Aorta (tissue), 5 donors: Measurements from ENCODE around the gene ZFYVE26. TPM values are rescaled to one million over a fixed set of nuclear protein-coding genes. Genes with fewer than 3 reads are reported as not detected.

ENCODE experiments used
- ATAC-seq: fragments of 200-7000 bp; cut with Tn5 transposase; one replicate; pipeline ENCODE4 v1.9.1; 2022; ENCODE audit warnings: moderate library complexity; ENCODE audit not compliant: low FRiP score
- DNase-seq, 2 donors: peaks; one replicate each; pipeline ENCODE4 v3.0.0-alpha.2; 2020
- H3K27ac ChIP-seq, 2 donors: one replicate each; pipeline ENCODE4 v1.5.1; 2013; ENCODE audit warnings: low read length in 2 of 2, mild to moderate bottlenecking in 2 of 2, moderate library complexity in 2 of 2, control low read depth in 1 of 2, inconsistent platforms in 1 of 2, low read depth in 1 of 2
- H3K27me3 ChIP-seq, 2 donors: one replicate each; pipeline ENCODE4 v1.6.1; 2013; ENCODE audit warnings: control low read depth in 1 of 2, low read length in 1 of 2, mild to moderate bottlenecking in 1 of 2, moderate library complexity in 1 of 2; ENCODE audit not compliant: insufficient read depth in 2 of 2, control insufficient read depth in 1 of 2
- H3K36me3 ChIP-seq, 2 donors: one replicate each; pipeline ENCODE4 v1.6.1; 2013; ENCODE audit warnings: control low read depth in 1 of 2, low read length in 1 of 2, mild to moderate bottlenecking in 1 of 2; ENCODE audit not compliant: insufficient read depth in 2 of 2, control insufficient read depth in 1 of 2
- H3K4me1 ChIP-seq, 2 donors: one replicate each; pipeline ENCODE4 v1.6.1; 2013; ENCODE audit warnings: low read length in 2 of 2, control low read depth in 1 of 2, mild to moderate bottlenecking in 1 of 2, moderate library complexity in 1 of 2; ENCODE audit not compliant: insufficient read depth in 2 of 2, control insufficient read depth in 1 of 2
- H3K4me3 ChIP-seq, 2 donors: one replicate each; pipeline ENCODE4 v1.5.1; 2013; ENCODE audit warnings: low read length in 2 of 2, control low read depth in 1 of 2, mild to moderate bottlenecking in 1 of 2
- H3K9me3 ChIP-seq: one replicate; pipeline ENCODE4 v1.6.1; 2013; ENCODE audit warnings: mild to moderate bottlenecking, low read length; ENCODE audit not compliant: control insufficient read depth
- WGBS, 2 donors: extraction: QIAGEN DNeasy Blood & Tissue Kit; methylation state at CpG; one replicate each; pipeline ENCODE4 v1.1.7; 2013; 5-methylcytosine and 5-hydroxymethylcytosine counted together
- intact Hi-C, 2 donors: fragments of 100-400 bp; cut with DNase I; formaldehyde crosslinking; loops; one replicate each; pipeline versions ENCODE4 v1.14.2 to v1.15.0; 2022
- polyA plus RNA-seq, 2 donors: library from polyadenylated mRNA; stranded (reverse); fragments of 200-250 nt; gene quantifications; one replicate each; pipeline ENCODE4 v1.2.3, GENCODE V29; 2013
- total RNA-seq, 2 donors: library from RNA; stranded (reverse); fragmentation: NEBNext Ultra II Directional; extraction: Animal tissue kit (Norgen Biotek cat#: 25700); gene quantifications; one replicate each; pipeline ENCODE4 v1.2.1, GENCODE V29; 2021
- donor health status: healthy with polysubstance abuse.
- donor health status: Bipolar disorder and iron deficiency.
- donor health status: DM: no; HTN: no; CAD: no.
- donor health status: DM: no; HTN: no; CAD: no.
- donor health status: DM: yes; HTN: yes; CAD: no.

ZFYVE26 gene
- total and polyA plus RNA-seq, 4 donors, result 5.9 to 34.9 (median 14.1) TPM

- intact Hi-C loops, result no loop called here
- DNase-seq (no peak), ATAC-seq (no peak)
- no peaks in the 10 kb centered on the region for H3K9me3 ChIP-seq
- WGBS, 2 donors, result 84 to 90% methylated on average over 1 of the region's 1 CpG
- H3K27me3 ChIP-seq, result no peaks in the 10 kb centered on the region
- no peak overlapping the region for H3K27ac ChIP-seq
- no peak overlapping the region for H3K4me3 ChIP-seq
- no peaks in the 10 kb centered on the region for H3K4me1 ChIP-seq
- peaks cover 17 to 18% of the 10 kb centered on the region in 2 donors for H3K36me3 ChIP-seq
Measured at GRCh38 chr14:67787673-67788072, 28.7 kb downstream of the ZFYVE26 start.

DNA sequence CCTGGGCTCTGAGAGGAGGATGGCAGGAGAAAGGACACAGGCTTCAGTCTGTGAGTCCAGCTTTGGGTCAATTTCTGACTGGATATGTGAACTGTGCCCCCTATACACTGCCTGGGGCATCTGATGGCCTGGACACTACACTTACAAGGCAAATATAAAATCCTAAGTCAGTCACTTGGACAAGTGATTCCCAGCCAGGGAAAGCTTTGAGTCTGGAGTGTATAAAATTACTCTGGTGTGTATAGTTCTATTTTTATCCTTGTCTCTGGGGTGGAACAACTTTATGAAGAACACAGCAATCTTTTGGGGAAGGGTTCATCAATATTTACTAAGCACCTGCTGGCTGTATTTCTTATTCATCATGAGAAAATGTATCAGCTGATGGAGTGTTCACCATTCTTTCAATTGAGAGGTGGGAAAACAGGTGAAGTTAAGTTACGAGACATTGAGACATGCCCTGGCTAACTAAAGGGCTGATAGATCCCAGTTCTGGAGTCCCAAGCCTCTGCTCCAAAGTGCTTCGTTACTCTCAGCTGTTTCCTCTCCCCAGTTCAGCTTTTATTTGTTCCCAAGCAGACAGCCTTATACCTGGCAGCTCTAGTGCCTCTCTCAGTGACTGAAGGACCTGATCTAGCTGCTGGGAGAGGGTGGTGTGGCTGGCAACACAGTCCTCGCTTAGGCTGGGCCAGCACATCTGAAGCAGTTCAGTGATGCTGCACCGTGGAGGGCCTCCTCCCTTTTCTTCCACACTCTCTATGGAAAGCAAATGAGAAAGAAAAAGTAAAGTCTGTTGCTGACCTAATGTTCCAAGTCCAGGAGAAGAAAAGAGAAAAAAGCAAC lies 30.9 kb downstream of the ZFYVE26 start:
- Histone ChIP-seq H3K36me3 (peaks cover 22 to 30% of the 10 kb centered on the region in 2 donors), H3K9me3 (no peaks in the 10 kb centered on the region), H3K27ac (no peak overlapping the region), H3K4me3 (no peak overlapping the region), H3K27me3 (no peaks in the 10 kb centered on the region), H3K4me1 (no peaks in the 10 kb centered on the region)
- ATAC-seq, result no peak
- no peak for DNase-seq
- intact Hi-C loops, result no loop called here
- WGBS, 2 donors, result 92 to 95% methylated on average over 4 of the region's 4 CpGs

DNA sequence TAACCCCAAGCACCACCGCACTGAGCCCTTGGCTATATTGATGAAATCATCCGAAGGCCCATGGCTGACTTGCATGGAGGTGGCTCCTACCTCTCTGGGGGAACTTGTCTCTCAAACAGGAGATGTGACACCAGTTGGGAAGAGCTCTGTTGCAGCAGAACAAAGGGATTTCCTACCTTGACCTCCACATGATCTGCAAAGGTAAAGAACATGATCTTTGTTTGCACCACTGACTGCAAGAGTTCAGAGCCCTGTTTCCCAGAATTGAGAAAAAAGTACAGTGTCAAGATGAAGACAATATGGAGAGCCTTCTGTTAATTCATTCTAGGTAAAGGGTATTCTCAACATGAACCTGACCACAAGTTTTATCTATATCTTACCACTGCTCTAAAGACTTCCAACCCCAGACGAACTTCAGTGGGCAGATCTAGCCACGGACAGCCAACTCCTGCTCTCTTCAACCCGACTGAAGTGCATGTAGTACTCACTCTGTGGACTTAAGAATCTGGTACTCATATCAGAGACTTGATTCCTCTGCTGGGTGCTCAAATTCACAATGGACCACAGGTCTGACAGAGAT lies 32.1 kb downstream of the ZFYVE26 start:
- no peak overlapping the region for H3K27ac ChIP-seq
- no peaks in the 10 kb centered on the region for H3K4me1 ChIP-seq
- intact Hi-C loops, result no loop called here
- no peaks in the 10 kb centered on the region for H3K27me3 ChIP-seq
- 96 to 97% methylated on average over 5 of the region's 5 CpGs for WGBS, 2 donors
- no peaks in the 10 kb centered on the region for H3K9me3 ChIP-seq
- ATAC-seq (no peak), DNase-seq (no peak)
- no peak overlapping the region for H3K4me3 ChIP-seq
- peaks cover 27 to 30% of the 10 kb centered on the region in 2 donors for H3K36me3 ChIP-seq

GRCh38 chr14:67782090-67782489 lies 34.3 kb downstream of the ZFYVE26 start:
- H3K36me3 ChIP-seq, result peaks cover 30 to 35% of the 10 kb centered on the region in 2 donors

DNA sequence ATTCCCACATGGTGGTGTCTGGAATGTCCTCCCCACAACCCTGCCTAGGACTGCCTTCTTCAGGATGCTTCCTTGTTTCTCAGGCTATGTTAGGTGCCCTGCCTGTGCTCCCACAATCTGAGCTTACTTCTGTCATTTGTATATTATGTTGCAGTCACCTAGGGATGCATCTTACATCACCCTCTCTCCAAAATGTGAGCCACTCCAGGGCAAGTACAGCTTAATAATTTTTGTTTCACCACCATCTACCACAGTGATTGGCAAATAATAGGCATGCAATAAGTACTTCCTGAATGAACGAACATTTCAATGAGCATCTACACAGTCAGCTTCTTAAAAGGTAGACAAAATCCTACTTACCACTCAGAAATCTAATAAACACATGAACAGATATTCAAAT lies 37.6 kb downstream of the ZFYVE26 start:
- intact Hi-C loops, result no loop called here
- H3K4me3 ChIP-seq, result no peak overlapping the region
- no peak overlapping the region for H3K27ac ChIP-seq
- H3K27me3 ChIP-seq, result no peaks in the 10 kb centered on the region
- H3K4me1 ChIP-seq, result no peaks in the 10 kb centered on the region
- DNase-seq, result no peak
- 84 to 90% methylated on average over 1 of the region's 1 CpG for WGBS, 2 donors
- no peaks in the 10 kb centered on the region for H3K9me3 ChIP-seq
- no peak for ATAC-seq
- peaks cover 28 to 37% of the 10 kb centered on the region in 2 donors for H3K36me3 ChIP-seq

More at GRCh38 chr14:67782090-67782489, 34.3 kb downstream of the ZFYVE26 start:
- Histone ChIP-seq H3K4me1 (no peaks in the 10 kb centered on the region), H3K4me3 (no peak overlapping the region), H3K9me3 (no peaks in the 10 kb centered on the region), H3K27me3 (no peaks in the 10 kb centered on the region), H3K27ac (no peak overlapping the region)
- intact Hi-C loops, result no loop called here
- DNase-seq, result no peak
- ATAC-seq, result no peak
- 54 to 82% methylated on average over 3 of the region's 3 CpGs for WGBS, 2 donors

- no peak for DNase-seq
- Histone ChIP-seq H3K4me3 (no peak overlapping the region), H3K4me1 (no peaks in the 10 kb centered on the region), H3K27me3 (no peaks in the 10 kb centered on the region), H3K36me3 (peaks cover 24 to 33% of the 10 kb centered on the region in 2 donors), H3K27ac (no peak overlapping the region), H3K9me3 (no peaks in the 10 kb centered on the region)
- intact Hi-C loops, result no loop called here
- no peak for ATAC-seq
- WGBS, 2 donors, result 72 to 86% methylated on average over 4 of the region's 4 CpGs
Measured at GRCh38 chr14:67776653-67777322, 39.6 kb downstream of the ZFYVE26 start.

DNA sequence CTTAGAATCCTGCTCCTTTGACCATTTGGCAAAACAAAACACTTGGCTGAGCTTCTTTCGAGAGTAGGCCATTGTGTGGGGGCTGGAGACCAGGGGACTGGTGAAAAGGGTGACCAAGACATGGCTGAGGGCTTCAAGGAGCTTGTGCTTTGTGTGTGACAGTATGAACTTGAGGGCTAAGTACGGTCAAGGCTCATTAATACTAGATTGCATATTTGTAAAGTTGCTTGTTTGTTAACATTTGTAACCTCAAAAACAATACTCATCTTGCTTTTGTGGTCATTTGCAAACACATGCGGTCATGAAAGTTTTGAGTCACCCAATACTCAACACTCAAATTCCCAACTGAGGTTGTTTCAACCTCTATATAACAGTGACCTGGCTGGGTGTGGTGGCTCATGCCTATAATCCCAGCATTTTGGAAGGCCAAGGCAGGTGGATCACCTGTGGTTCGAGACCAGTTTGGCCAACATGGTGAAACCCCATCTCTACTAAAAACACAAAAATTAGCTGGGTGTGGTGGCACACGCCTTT lies 42.5 kb downstream of the ZFYVE26 start:
- DNase-seq (no peak), ATAC-seq (no peak)
- 90 to 92% methylated on average over 5 of the region's 5 CpGs for WGBS, 2 donors
- no peaks in the 10 kb centered on the region for H3K27me3 ChIP-seq
- H3K4me3 ChIP-seq, result no peak overlapping the region
- no peaks in the 10 kb centered on the region for H3K9me3 ChIP-seq
- intact Hi-C loops, result no loop called here
- H3K36me3 ChIP-seq, result peaks cover 18 to 27% of the 10 kb centered on the region in 2 donors
- no peak overlapping the region for H3K27ac ChIP-seq
- H3K4me1 ChIP-seq, result no peaks in the 10 kb centered on the region

- H3K4me3 ChIP-seq, result no peak overlapping the region
- intact Hi-C loops, result no loop called here
- no peaks in the 10 kb centered on the region for H3K9me3 ChIP-seq
- H3K36me3 ChIP-seq, result peaks cover 10 to 13% of the 10 kb centered on the region in 2 donors
- ATAC-seq, result no peak
- H3K27me3 ChIP-seq, result no peaks in the 10 kb centered on the region
- no peaks in the 10 kb centered on the region for H3K4me1 ChIP-seq
- no peak for DNase-seq
- no peak overlapping the region for H3K27ac ChIP-seq
- 52 to 58% methylated on average over 2 of the region's 2 CpGs for WGBS, 2 donors
Measured at GRCh38 chr14:67768219-67768618, 48.2 kb downstream of the ZFYVE26 start.
